ENCODE data around the gene TNRC18.

The TNRC18 gene

GRCh38 chr7:5339955-5340354, 83.7 kb downstream of the TNRC18 start:
- no peak for DNase-seq (ENCODE audit: extremely low read depth, low read depth)

GRCh38 chr7:5337047-5337446, 86.6 kb downstream of the TNRC18 start:
- no peak for DNase-seq (ENCODE audit: extremely low read depth, low read depth)
- TF ChIP-seq CTCF (IDR thresholded peaks at IDR 0.05; ENCODE audit: low read depth, low read length) = no peak

More at GRCh38 chr7:5339955-5340354, 83.7 kb downstream of the TNRC18 start:
- TF ChIP-seq CTCF (IDR thresholded peaks at IDR 0.05; ENCODE audit: low read depth, low read length) = no peak

- DNase-seq (ENCODE audit: extremely low read depth, low read depth) = no peak
- TF ChIP-seq CTCF (IDR thresholded peaks at IDR 0.05; ENCODE audit: low read depth, low read length) = no peak
These were observed 89.0 kb downstream of the TNRC18 start for GRCh38 chr7:5334671-5335070.

GRCh38 chr7:5333121-5334045, 90.3 kb downstream of the TNRC18 start:
- DNase-seq (ENCODE audit: extremely low read depth, low read depth) = no peak
- TF ChIP-seq CTCF (IDR thresholded peaks at IDR 0.05; ENCODE audit: low read depth, low read length) = no peak

GRCh38 chr7:5332579-5332978, 91.1 kb downstream of the TNRC18 start:
- no peak for DNase-seq (ENCODE audit: extremely low read depth, low read depth)
- no peak for TF ChIP-seq CTCF (IDR thresholded peaks at IDR 0.05; ENCODE audit: low read depth, low read length)

- DNase-seq (ENCODE audit: extremely low read depth, low read depth) = no peak
These were observed 93.3 kb downstream of the TNRC18 start for GRCh38 chr7:5330288-5330687.

More at GRCh38 chr7:5330288-5330687, 93.3 kb downstream of the TNRC18 start:
- TF ChIP-seq CTCF (IDR thresholded peaks at IDR 0.05; ENCODE audit: low read depth, low read length) = no peak

Data from AG09319 (cell line).